Tibial nerve (tissue), 3 donors: Measurements from ENCODE around the gene PTPRCAP.

Source experiments
- POLR2A ChIP-seq, 2 donors: fragments of 450-650 bp; IDR thresholded peaks; one replicate each; pipeline ENCODE4 v1.6.1; 2017; ENCODE audit warnings: antibody characterized with exemption in 2 of 2, mild to moderate bottlenecking in 2 of 2, moderate library complexity in 2 of 2
- TF ChIP-seq, protein P1 (sequence below), 5 experiments: fragments of 200-600 bp in 3 of 5; fragments of 450-650 bp in 2 of 5; sonication (generic) in 3 of 5; IDR thresholded peaks; one replicate each; pipeline ENCODE4 v1.5.1; 2016 to 2019; ENCODE audit warnings: antibody characterized with exemption in 5 of 5, mild to moderate bottlenecking in 3 of 5, moderate library complexity in 2 of 5

DNA sequence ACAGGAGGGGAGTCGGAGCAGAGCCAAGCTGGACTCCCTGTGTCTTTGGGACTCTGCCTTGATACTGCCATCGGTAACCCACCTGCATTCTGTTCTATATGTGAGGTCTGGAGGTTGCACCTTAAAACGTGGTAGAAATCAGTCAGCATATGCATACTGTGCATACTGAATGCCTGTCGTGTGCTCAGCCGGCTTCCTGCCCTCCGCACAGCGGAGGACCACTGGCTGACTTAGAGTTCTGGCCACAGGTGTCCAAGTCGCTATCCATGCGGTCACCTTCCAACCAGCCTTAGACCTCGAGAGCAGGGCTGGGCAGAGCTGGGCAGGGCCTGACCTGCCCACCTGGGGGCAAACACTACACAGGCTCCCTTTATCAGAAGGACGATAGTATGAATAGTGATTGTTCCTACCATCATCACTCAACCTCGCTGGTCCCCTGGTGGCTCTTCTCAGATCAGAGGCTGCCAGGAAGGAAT lies 29.8 kb downstream of the PTPRCAP start:
- TF ChIP-seq, protein P1, sequence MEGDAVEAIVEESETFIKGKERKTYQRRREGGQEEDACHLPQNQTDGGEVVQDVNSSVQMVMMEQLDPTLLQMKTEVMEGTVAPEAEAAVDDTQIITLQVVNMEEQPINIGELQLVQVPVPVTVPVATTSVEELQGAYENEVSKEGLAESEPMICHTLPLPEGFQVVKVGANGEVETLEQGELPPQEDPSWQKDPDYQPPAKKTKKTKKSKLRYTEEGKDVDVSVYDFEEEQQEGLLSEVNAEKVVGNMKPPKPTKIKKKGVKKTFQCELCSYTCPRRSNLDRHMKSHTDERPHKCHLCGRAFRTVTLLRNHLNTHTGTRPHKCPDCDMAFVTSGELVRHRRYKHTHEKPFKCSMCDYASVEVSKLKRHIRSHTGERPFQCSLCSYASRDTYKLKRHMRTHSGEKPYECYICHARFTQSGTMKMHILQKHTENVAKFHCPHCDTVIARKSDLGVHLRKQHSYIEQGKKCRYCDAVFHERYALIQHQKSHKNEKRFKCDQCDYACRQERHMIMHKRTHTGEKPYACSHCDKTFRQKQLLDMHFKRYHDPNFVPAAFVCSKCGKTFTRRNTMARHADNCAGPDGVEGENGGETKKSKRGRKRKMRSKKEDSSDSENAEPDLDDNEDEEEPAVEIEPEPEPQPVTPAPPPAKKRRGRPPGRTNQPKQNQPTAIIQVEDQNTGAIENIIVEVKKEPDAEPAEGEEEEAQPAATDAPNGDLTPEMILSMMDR (IDR thresholded peaks at IDR 0.05), result no peak
- TF ChIP-seq POLR2A (IDR thresholded peaks at IDR 0.05), result no peak
